NCI-H1048 (cell line): ENCODE results near the gene TMEM225B.
"Not testable (repeated sequence)": the region's sequence is repeated elsewhere in the genome, so short reads cannot be mapped to it uniquely, and the experiment has no call there.

ENCODE experiments used
- DNase-seq: peaks from one replicate; lab custom pipeline; 2025; lab: John Stamatoyannopoulos, UW

The TMEM225B gene

DNA sequence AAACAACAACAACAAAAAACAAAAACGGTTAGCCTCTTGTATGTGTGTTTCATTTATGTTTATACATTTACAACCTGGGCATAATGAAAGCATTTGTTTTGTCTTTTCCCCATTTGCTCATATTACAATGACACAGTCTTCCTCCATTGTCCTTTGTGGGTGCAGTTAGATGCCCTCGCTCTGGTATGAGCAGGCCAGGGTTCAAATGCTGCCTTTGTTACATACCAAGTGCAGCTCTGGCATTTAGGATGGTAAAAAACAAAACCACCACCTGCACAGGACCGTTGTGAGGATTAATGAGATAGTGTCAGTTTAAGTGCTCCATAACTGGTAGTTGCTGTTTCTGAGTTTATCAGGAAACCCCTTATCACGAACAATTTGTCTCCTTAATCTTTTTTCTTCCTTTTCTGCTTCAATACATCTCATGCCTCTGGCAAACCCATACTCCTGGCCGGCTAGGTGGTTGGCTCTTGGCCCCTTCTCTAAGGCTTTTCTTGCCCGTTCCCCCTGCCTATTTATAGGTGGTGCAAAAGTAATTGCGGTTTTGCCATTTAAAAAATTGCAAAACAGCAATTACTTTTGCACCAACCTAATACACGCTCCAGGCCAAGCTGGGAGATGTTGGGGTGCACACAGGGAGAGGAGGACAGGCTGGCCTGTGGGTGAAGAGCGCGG lies 18.6 kb upstream of the TMEM225B start:
- DNase-seq = no peak

DNA sequence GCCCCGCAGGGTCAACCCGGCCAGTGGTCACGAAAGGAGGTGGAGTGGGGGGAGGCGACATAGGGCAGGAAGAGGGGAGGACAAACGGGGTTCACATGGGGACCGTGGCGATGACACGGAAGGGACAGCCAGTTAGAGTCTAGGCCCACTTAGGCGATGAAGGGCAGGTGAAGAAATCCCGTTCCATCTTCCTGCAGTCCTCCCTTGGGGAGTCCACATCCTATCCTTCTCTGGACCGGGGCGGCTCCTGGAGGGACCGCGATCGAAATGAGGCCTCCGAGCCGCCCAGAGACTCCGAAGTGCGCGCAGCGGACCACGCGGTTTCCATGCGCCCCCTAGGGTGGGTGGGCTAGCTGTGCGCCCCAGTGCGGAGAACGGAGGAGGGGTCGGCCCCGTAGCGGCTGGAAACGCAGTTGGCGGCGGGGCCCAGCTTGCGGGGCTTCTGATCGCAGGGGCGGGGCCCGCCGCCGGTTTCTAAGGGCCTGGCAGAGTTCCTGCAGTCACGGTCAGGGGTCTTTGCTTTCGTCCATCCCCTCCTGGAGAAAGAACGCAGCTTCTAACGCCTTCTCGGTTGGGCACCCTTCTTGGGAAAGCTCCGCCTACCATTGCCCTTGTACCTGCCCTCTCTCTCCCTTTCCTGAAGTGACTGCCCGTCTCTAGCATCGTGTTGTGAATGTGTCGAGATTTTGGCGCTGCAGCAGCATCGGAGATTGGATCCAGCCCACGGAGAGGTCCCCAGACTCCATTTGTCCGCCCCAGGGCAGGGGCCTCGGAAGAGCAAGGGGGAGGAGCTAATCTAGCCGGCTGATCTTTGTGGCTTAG lies 17.9 kb upstream of the TMEM225B start:
- no peak for DNase-seq

DNA sequence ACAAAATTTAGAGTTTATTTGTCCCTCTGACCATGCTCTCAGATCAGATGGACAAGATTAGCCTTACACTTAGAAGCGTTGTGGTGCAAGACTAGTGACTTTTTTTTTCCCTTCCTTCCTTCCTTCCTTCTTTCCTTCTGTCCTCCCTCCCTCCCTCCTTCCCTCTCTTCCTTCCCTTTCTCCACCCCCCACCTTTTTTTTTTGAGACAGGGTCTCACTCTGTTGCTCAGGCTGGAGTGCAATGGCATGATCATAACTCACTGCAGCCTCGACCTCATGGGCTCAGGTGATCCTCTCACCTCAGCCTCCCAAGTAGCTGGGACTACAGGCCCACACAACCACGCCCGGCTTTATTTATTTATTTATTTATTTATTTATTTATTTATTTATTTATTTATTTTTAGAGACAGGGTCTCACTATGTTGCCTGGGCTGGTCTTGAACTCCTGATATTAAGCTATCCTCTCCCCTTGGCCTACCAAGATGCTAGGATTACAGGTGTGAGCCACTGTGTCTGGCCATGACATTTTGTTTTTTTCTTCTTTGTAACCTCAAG lies 17.2 kb upstream of the TMEM225B start:
- DNase-seq = not testable (repeated sequence)

DNA sequence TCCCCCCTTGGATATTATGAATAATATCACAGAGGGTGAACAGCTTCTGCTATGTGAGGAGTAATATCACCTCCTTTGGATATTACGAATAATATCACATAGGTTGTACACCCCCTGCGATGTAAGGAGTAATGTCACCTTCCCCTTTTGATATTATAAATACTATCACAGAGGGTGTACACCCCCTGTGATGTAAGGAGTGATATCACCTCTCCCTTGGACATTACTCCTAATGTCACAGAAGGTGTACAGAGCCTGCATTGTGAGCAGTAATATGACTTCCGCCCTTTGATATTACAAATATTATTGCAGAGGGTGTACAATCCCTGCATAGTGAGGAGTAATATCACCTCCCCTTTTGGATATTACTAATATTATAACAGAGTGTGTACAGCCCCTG lies 9.2 kb upstream of the TMEM225B start:
- no peak for DNase-seq

DNA sequence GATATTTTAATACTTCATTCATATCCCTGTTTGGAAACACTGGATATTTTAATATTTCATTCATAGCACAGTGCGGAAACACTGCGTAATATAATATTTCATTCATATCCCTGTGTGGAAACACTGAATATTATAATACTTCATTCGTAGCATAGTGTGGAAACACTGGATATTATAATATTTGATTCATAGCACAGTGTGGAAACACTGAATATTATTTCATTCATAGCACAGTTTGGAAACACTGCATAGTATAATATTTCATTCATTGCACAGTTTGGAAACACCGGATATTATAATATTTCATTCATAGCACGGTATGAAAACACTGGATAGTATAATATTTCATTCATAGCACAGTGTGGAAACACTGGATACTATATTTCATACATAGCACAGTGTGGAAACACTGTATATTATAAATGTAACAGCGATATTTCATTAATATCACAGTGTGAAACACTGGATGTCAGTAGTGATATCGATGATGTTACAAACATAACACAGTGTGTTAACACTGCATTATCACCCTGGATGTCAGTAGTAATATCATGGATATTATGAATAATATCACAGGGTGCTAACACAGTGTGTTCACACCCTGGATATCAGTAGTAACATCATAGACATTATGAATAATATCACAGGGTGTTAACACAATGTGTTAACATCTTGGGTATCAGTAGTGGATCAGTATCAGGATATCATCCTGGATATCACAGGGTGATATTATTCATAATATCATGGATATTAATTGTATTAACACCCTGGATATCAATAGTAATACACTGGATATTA lies 2.9 kb upstream of the TMEM225B start:
- no peak for DNase-seq

DNA sequence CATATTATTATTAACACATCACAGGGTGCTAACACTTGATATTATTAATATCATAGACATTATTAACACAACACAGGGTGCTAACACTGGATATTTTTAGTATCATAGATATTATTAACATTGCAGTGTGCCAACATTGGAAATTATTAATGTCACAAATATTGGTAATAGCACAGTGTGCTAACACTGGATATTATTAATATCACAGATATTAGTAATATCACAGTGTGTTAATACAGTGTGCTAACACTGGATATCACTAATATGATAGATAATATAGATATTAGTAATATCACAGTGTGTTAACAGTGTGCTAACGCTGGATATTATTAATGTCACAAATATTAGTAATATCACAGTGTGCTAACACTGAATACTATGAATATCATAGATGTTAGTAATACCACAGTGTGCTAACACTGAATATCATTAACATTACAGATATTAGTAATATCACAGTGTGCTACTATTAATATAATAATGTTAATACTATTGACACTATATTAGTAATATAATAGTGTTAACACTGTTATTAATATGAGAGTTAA lies 1.6 kb upstream of the TMEM225B start:
- no peak for DNase-seq

DNA sequence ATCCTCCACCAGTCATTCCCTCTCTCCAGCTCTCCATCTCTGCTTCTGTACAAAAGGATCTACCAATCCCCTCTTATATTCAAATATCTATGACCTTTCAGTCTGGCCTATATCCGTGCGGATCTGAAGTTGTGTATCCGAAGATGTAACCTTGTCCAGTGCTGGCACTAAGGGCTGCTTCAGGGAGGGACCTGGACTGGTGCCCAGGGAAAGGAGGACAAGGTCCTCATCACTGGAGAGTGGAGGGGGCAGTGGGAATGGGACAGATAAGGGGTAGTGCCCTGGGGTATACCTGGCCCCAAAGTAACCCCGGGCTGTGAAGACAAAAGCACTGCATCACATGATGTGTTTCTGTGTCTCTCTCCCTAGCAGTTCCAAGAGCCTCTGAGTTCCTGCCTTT lies 1.8 kb downstream of the TMEM225B start:
- no peak for DNase-seq

DNA sequence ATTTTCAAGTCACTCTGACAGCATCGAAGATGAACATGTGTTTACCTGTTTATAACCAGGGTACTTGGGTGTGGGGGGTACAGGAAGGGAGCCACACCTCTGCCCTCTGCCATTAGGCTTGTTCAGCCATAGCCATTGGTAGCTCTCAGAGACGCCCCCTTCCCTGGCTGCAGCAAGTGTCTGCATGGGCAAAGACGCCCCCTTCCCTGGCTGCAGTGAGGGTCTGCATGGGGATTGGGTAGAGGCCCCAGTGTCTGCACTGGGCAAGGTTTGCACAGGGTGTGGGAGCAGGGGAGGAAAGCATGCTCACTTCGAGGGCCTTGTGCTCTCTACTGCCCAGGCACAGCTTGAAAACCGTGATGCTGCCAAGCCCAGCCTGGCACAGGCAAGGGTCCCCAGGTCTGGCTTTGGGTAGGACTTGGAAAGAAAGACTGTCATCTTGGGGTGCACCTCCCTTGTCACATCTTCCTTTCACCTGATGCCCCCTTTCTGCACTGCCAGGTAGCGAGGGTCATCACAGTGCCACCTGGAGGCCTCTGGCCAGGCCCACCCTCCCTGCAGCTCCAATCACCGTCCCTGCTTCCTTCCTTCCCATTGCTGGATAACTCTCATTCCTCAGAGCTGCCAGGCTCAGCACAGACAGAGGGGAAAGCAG lies 3.7 kb downstream of the TMEM225B start:
- no peak for DNase-seq

DNA sequence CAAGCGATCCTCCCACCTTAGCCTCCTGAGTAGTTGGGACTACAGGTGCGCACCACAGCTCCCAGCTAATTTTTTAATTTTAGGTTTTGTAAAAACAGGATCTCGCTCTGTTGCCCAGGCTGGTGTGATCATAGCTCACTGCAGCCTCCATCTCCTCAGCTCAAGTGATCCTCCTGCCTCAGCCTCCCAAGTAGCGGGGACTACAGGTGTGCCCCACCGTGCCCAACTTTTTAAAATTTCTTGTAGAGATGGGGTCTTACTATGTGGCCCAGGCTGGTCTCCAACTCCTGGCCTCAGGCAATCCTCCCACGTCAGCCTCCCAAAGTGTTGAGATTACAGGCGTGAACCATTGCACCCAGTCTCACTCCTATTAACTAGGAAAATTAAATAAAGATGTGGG lies 7.5 kb downstream of the TMEM225B start:
- DNase-seq = no peak

DNA sequence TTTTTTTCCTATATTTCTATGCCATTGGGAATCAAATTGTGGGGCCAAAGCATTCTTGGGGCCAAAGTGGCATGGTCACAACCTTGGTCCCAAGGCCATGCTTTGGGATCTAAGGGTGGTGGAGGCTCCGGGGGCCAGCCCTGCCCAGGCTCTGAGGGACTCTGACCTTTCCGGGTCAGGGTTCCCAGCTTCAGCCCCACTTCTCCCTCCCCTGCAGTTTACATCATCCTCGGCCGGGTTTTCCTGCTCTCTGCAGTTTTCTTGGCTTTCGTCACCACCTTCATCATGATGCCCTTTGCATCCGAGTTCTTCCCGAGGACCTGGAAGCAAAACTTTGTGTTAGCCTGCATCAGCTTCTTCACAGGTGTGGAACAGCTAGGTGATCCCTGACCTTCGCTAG lies 8.5 kb downstream of the TMEM225B start:
- DNase-seq = no peak

DNA sequence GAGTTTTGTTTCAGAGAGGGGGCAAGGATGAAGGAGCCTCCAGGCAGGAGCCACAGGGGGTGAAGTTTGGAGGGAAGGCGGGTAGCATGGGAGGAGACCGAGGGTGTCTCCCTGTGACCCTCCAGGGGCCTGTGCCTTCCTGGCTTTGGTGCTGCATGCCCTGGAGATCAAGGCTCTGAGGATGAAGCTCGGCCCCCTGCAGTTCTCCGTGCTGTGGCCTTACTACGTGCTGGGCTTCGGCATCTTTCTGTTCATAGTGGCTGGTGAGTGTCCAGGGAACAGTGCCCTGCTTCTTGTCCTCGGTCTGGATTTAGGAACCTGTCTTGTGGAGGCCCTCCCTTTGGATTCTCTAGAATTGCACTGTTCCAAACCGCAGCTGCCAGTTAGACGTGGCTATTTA lies 9.5 kb downstream of the TMEM225B start:
- no peak for DNase-seq

DNA sequence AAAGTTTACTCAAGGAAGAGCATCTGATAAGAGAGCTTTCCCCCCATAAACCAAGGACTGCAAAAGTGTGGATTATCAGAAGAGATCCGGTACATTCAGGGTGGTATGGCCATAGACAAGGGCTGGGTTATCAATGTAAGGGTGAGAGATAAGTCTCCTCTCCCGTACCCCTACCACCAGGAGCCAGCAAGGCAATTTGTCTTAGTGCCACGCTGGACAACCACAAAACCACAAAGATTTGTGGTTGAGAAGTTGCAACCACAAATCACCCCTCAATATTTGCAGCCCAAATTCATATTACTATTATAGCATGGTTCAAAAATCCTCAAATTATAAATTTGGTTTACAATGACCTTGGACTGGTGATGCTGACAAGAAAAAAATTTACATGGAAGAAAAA lies 16.4 kb downstream of the TMEM225B start:
- no peak for DNase-seq

DNA sequence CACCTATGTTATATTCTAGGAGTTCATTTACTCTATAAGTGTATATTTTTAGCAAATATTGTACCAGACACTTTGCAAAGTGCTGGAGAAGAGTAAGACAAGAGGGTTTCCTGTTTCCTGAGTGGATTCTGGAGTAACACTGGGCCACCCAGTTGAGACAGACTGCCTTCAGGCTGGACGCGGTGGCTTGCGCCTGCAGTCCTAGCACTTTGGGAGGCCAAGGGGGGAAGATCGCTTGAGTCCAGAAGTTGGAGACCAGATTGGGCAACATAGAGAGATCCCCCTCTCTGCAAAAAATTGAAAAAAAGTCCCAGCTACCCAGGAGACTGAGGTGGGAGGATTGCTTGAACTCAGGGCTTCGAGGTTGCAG lies 17.9 kb downstream of the TMEM225B start:
- DNase-seq = no peak

DNA sequence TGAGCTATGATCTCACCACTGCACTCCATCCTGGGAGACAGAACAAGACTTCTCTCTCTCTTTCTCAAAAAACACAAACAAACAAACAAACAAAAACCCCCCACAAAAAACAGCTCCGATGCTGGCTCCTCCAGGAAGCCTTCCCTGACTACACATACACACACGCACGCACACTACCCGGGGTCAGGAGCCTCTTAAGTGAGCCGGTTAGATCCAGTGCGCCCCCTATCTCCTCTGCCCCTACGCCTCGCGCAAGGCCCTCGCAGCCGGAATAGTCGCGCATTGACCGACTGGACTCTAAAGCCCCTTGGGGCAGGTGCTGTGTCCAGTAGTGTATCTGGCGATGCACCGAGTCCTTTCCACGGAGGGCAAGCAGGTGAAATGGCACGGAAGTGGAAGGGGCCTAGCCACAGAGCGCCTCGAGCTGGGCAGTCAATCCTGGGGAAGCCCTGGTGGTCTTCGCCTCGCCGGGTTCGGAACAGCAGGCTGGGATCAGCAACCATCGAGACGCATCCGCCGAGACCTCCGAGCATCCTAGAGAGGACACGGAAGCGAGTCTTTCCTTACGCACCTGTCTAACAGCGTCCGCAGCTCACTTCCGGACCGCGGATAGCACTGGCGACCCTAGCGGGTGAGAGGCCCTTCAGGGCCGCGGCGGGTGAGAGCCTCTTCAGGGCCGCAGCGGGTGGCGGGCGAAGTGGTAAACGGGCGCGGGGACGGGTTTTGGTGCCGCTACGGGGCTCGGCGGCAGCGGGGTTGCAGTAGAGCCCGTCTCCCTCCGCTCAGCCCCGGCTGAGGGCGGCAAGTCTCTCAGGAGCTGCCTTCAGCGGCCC lies 18.5 kb downstream of the TMEM225B start, which contains the start of gene ZSCAN25:
TSS of gene ZSCAN25 (plus strand) at position 588 of the 833 bp plus-strand sequence. CDS start 2,661 bp downstream, outside the sequence.
- DNase-seq = peak; percentile 84

DNA sequence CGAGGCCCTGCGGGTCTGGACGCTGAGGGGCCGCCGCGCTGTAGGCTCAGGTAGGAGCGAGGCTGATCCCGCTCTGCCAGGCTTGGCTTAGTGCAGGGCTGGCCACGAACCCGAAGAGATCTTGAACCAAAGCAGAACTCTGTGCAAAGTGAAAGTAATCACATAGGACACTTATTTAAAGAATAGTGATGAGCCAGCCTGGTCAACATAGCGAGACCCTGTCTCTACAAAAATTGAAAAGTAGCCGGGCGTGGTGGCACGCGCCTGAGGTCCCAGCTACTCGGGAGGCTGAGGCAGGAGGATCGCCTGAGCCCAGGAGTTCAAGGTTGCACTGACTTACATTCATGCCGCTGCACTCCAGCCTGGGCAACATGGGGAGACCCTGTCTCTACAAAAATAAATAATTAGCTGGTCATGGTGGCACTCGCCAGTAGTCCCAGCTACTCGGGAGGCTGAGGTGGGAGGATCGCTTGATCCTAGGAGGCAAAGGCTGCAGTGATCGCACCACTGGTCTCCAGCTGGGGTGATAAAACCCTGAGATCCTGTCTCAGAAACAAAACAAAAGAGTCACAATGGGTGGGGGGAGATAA lies 19.2 kb downstream of the TMEM225B start:
- DNase-seq = no peak

DNA sequence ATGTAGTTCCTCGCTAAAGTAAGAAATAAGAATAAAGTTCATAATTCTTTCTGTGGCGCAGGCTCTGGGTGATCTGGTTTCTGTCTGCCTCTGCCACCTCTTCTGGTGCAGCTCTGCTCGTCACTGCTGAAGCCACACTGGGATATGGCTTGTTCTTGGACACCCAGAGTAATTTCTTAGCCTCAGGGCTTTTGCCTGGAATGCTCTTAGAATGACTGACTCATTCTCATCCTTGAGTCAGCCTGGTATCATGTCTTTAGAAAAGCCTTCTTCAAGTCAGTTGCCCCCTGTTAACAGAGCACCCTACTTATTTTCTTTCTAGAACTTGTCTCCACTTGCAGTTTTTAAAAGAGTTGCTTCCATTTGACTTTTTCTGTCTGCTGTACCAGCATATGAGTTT lies 20.7 kb downstream of the TMEM225B start:
- DNase-seq = no peak

DNA sequence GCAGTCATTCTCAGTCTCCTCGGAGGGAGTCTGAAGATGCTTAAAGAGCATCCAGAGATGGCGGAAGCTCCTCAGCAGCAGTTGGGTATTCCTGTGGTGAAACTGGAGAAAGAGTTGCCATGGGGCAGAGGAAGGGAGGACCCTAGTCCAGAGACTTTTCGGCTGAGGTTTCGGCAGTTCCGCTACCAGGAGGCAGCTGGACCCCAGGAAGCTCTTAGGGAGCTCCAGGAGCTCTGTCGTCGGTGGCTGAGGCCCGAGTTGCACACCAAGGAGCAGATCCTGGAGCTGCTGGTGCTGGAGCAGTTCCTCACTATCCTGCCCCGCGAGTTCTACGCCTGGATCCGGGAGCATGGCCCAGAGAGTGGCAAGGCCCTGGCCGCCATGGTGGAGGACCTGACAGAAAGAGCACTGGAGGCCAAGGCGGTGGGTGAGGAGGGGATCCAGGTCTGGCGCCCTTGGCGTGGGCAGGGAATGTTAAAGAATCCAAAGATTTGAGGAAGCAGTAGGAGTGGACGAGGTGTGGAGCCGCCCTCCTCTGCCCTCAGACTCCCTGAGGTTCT lies 21.6 kb downstream of the TMEM225B start:
- no peak for DNase-seq

DNA sequence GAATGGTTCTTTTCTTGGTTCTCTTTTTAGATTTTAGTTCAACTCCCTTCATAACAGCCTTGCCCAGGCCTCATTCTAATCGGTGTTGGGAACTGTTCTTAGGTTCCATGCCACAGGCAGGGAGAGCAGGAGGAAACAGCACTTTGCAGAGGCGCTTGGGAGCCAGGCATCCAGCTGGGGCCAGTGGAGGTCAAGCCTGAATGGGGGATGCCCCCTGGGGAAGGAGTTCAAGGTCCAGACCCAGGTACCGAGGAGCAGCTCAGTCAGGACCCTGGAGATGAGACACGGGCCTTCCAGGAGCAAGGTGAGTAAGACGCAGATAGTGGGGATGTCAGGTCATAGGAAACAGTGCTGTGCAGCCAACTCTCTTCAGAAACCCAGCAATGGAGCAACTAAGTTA lies 23.2 kb downstream of the TMEM225B start:
- no peak for DNase-seq

DNA sequence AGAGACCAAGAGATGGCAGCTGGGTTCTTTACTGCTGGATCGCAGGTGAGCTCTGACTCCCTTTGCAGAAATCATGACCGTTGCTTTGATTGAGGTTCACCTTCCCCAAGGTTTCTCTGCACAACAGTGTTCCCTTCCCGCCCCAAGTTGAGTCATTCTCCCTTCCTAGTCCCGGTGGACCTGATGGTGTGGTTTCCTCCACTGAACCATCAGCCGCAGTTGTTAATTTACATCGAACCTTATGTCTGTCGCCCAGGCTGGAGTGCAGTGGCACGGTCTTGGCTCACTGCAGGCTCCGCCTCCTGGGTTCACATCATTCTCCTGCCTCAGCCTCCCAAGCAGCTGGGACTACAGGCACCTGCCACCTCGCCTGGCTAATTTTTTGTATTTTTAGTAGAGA lies 24.5 kb downstream of the TMEM225B start:
- no peak for DNase-seq

DNA sequence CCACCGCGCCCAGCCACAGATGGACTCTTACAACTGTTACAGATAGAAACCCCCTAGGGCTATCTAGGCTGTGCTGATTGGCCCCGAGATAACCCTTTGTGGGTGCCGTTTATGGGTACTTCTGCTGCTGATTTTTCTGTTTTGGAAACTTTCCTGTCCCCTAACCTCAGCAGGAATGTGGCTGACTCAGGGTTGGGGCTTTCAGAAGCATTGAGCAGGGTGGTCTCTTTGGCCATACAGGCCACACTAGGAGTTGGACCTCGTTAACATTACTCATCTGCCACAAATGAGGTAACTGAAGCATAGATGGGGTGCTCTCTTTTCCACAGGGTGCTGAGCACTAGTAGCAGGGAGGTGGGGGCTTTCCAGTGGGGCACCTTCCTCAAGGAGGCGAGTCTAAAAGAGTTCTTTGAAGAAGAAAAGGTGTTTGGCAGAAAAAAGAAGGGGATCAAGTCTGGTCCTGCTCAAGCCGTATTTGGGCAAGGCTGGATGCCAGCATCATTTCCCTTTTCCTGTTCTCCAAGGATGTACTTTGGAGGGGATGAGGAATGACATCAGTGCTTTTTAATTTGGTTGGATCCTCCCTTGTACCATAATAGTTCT lies 25.1 kb downstream of the TMEM225B start:
- DNase-seq = no peak
